GM12878 (cell line): ENCODE results near the gene EYA2.

Experiments used
- CBX5 ChIP-seq: sonication (generic); IDR thresholded peaks from 2 replicates; pipeline ENCODE4 v1.6.1; 2016; ENCODE audit warnings: low read depth, moderate library complexity, mild to moderate bottlenecking, inconsistent platforms
- TF ChIP-seq, protein P1 (sequence below): fragments of 450-650 bp; IDR thresholded peaks from 2 replicates; pipeline ENCODE4 v1.6.1; 2014; ENCODE audit warnings: mild to moderate bottlenecking
- TF ChIP-seq, protein P2 (sequence below): fragments of 450-650 bp; IDR thresholded peaks from 2 replicates; pipeline ENCODE4 v1.6.1; 2017; ENCODE audit warnings: mild to moderate bottlenecking, moderate library complexity

DNA sequence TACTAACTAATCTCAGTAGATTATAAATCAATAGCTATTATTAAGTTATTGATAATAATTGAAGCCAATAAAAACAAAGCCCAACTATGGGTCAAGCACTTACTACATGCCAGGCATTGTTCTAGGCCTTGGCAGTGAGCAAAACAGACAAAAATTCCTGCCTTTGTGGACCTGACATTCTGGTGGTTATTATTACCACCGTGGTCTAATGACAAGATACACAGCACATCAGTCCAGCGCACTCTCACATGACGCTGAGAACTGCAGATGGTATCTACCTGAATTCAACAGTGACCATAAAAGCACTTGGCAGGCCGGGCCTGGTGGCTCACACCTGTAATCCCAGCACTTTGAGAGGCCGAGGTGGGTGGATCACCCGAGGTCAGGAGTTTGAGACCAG lies 340.5 kb downstream of the EYA2 start:
- TF ChIP-seq, protein P1, sequence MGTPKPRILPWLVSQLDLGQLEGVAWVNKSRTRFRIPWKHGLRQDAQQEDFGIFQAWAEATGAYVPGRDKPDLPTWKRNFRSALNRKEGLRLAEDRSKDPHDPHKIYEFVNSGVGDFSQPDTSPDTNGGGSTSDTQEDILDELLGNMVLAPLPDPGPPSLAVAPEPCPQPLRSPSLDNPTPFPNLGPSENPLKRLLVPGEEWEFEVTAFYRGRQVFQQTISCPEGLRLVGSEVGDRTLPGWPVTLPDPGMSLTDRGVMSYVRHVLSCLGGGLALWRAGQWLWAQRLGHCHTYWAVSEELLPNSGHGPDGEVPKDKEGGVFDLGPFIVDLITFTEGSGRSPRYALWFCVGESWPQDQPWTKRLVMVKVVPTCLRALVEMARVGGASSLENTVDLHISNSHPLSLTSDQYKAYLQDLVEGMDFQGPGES: no peak
- no peak for TF ChIP-seq CBX5
- TF ChIP-seq, protein P2, sequence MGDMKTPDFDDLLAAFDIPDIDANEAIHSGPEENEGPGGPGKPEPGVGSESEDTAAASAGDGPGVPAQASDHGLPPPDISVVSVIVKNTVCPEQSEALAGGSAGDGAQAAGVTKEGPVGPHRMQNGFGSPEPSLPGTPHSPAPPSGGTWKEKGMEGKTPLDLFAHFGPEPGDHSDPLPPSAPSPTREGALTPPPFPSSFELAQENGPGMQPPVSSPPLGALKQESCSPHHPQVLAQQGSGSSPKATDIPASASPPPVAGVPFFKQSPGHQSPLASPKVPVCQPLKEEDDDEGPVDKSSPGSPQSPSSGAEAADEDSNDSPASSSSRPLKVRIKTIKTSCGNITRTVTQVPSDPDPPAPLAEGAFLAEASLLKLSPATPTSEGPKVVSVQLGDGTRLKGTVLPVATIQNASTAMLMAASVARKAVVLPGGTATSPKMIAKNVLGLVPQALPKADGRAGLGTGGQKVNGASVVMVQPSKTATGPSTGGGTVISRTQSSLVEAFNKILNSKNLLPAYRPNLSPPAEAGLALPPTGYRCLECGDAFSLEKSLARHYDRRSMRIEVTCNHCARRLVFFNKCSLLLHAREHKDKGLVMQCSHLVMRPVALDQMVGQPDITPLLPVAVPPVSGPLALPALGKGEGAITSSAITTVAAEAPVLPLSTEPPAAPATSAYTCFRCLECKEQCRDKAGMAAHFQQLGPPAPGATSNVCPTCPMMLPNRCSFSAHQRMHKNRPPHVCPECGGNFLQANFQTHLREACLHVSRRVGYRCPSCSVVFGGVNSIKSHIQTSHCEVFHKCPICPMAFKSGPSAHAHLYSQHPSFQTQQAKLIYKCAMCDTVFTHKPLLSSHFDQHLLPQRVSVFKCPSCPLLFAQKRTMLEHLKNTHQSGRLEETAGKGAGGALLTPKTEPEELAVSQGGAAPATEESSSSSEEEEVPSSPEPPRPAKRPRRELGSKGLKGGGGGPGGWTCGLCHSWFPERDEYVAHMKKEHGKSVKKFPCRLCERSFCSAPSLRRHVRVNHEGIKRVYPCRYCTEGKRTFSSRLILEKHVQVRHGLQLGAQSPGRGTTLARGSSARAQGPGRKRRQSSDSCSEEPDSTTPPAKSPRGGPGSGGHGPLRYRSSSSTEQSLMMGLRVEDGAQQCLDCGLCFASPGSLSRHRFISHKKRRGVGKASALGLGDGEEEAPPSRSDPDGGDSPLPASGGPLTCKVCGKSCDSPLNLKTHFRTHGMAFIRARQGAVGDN: no peak
